Astrocyte of the spinal cord (primary cell): ENCODE measurements around the gene STIM1.

Experiments used
- DNase-seq: peaks from one replicate; pipeline ENCODE4 v3.0.0; 2011; ENCODE audit warnings: low read depth, low spot score
- H3K4me3 ChIP-seq: 2 replicates; pipeline ENCODE4 v1.5.1; 2011; ENCODE audit warnings: low read depth, mild to moderate bottlenecking, low read length, moderate library complexity
- CTCF ChIP-seq: IDR thresholded peaks from 2 replicates; pipeline ENCODE4 v1.5.1; 2012; ENCODE audit warnings: low read depth, mild to moderate bottlenecking, low read length, inconsistent platforms
- in situ Hi-C: cut with HindIII; loops from 2 replicates; pipeline ENCODE4 v1.10.0; 2017; ENCODE audit warnings: low sequenced_read_pairs

Gene STIM1

DNA sequence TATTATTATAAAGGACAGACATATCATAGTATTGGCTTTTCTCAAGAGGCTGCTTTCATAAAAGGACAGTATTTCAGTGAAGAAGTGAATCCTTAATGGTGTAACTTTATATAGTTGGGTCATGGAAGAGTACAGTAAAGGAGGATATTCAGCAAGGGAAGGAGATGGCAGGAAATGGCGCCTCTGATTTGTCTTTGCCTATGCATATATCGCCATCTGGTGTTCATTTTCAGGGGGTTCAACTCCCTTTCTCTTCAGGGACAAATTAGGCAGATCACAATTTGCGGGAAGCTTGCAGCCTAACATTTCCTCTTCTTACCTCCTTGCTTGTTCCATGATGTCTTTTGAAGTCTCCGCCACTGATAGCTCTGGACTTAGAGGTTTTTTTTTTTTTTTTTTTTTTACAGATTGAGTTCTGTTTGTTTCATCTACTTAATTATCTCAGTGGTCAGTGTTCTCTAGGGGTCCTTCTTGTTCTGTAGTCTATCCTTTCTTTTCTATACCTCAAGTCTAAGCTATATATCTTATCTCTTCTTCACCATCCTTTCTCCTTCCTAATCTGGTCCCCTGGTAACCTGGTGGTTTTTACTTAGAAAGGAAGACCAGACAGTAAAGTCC, 217.3 kb downstream of the STIM1 start:
- DNase-seq, result peak; percentile 74
- no peak overlapping the region for H3K4me3 ChIP-seq
- peak; percentile 72 for TF ChIP-seq CTCF
- in situ Hi-C loops, result no loop called here

GRCh38 chr11:4074266-4074665, 218.8 kb downstream of the STIM1 start:
- H3K4me3 ChIP-seq, result no peak overlapping the region
- DNase-seq, result no peak
- in situ Hi-C loops, result no loop called here
- no peak for TF ChIP-seq CTCF

DNA sequence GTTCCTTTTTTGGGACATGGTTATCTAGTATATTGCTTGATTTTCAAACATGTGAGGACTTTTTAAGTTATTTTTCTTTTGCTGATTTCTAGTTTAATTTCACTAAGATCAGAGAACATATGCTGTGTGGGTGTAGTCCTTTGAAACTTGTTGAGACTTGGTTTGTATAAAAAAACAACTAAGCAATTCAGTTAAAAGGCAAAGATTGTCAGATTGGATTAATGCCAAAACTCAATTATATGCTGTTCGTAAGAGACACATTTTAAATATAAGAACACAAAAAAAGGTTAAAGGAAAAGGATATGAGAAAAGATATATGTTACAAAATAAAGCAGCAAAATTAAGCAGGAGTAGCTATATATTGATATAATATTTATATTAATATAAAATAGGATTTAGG, 221.3 kb downstream of the STIM1 start:
- no peak overlapping the region for H3K4me3 ChIP-seq
- no peak for DNase-seq
- in situ Hi-C loops, result no loop called here
- TF ChIP-seq CTCF, result no peak

GRCh38 chr11:4083198-4083597, 227.7 kb downstream of the STIM1 start:
- no peak for DNase-seq
- in situ Hi-C loops, result no loop called here
- no peak for TF ChIP-seq CTCF
- no peak overlapping the region for H3K4me3 ChIP-seq

- no peak overlapping the region for H3K4me3 ChIP-seq
- no peak for DNase-seq
- no peak for TF ChIP-seq CTCF
- in situ Hi-C loops, result no loop called here
These were observed 229.1 kb downstream of the STIM1 start for GRCh38 chr11:4084406-4085125.

DNA sequence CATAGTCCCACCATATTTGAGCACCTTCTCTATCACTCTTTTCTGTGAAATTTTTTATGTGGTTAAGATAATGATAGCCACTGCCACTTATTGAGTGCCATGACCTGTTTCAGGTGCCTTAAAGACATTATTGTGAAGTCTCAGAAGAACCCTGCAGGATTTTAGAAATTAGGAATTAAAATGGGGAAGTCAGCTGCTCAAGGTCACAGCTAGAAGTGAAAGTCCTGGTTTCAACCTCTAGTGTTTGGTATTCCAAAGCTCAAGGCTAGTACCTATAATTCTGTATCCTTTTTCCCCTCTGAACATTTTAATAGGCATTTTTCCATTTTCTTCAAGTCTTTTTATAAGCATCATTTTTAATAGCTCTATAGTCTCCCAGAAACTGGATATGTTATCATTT, 230.1 kb downstream of the STIM1 start:
- in situ Hi-C loops, result no loop called here
- DNase-seq, result no peak
- no peak overlapping the region for H3K4me3 ChIP-seq
- TF ChIP-seq CTCF, result no peak
